GM21619 (cell line): ENCODE results near the gene LAPTM5.
A peak's percentile ranks its signal among the peaks of the same experiment; 100 is the strongest.

Experiments
- ATAC-seq: cut with Tn5 transposase; IDR thresholded peaks from one replicate; pipeline ENCODE4 v1.9.1; 2021; ENCODE audit not compliant: unreplicated experiment

LAPTM5 gene

GRCh38 chr1:30787856-30788495 lies 30.4 kb upstream of the LAPTM5 start:
- no peak for ATAC-seq

- ATAC-seq: no peak
Measured at GRCh38 chr1:30787266-30787665, 29.7 kb upstream of the LAPTM5 start.

- ATAC-seq: no peak
Measured at GRCh38 chr1:30786264-30786991, 28.9 kb upstream of the LAPTM5 start.

GRCh38 chr1:30785714-30786113 lies 28.1 kb upstream of the LAPTM5 start:
- ATAC-seq: no peak

GRCh38 chr1:30785181-30785580 lies 27.6 kb upstream of the LAPTM5 start:
- no peak for ATAC-seq

GRCh38 chr1:30783256-30783915 lies 25.8 kb upstream of the LAPTM5 start:
- ATAC-seq: no peak

- no peak for ATAC-seq
Measured at GRCh38 chr1:30782361-30783255, 25.0 kb upstream of the LAPTM5 start.

- ATAC-seq: no peak
Measured at GRCh38 chr1:30781906-30782305, 24.3 kb upstream of the LAPTM5 start.

- ATAC-seq: no peak
Measured at GRCh38 chr1:30780409-30780808, 22.8 kb upstream of the LAPTM5 start.

- peak; percentile 68 for ATAC-seq
Measured at GRCh38 chr1:30779294-30780071, 21.9 kb upstream of the LAPTM5 start.

GRCh38 chr1:30778979-30779293 lies 21.4 kb upstream of the LAPTM5 start:
- ATAC-seq: no peak

- ATAC-seq: no peak
Measured at GRCh38 chr1:30778154-30778978, 20.8 kb upstream of the LAPTM5 start.

- no peak for ATAC-seq
Measured at GRCh38 chr1:30777904-30778153, 20.3 kb upstream of the LAPTM5 start.

- ATAC-seq: no peak
Measured at GRCh38 chr1:30777060-30777903, 19.7 kb upstream of the LAPTM5 start.

GRCh38 chr1:30776097-30777059 lies 18.8 kb upstream of the LAPTM5 start:
- no peak for ATAC-seq

- ATAC-seq: no peak
Measured at GRCh38 chr1:30775433-30775975, 17.9 kb upstream of the LAPTM5 start.

- ATAC-seq: no peak
Measured at GRCh38 chr1:30774550-30775432, 17.2 kb upstream of the LAPTM5 start.
